ENCODE results near the gene PGAP3. TPM values are rescaled to one million over a fixed set of nuclear protein-coding genes. Genes with fewer than 3 reads are reported as not detected.
A peak's percentile ranks its signal among the peaks of the same experiment; 100 is the strongest.

Gene PGAP3
- total and polyA plus RNA-seq, 4 donors = 9.7 to 30.4 (median 25.9) TPM

- Histone ChIP-seq H3K4me3 (ENCODE audit: low read depth, low read length) (no peak overlapping the region), H3K9me3 (ENCODE audit: control insufficient read depth, insufficient read depth, low read length) (no peaks in the 10 kb centered on the region), H3K27ac (ENCODE audit: low read depth, low read length) (no peak overlapping the region), H3K36me3 (ENCODE audit: control insufficient read depth, insufficient read depth, low read length) (peaks cover 38% of the 10 kb centered on the region), H3K4me1 (ENCODE audit: control insufficient read depth, insufficient read depth, low read length) (peaks cover 68% of the 10 kb centered on the region), H3K27me3 (ENCODE audit: control insufficient read depth, insufficient read depth, low read length) (peaks cover 39% of the 10 kb centered on the region)
- 46% methylated on average over 4 of the region's 11 CpGs for WGBS (ENCODE audit: insufficient coverage)
- DNase-seq (ENCODE audit: low read depth in 4 of 6, low spot score in 6 of 6) = peak in 1 of 6 donors; percentile 64
Observed at GRCh38 chr17:39666601-39667261, 21.1 kb downstream of the PGAP3 start.

- Histone ChIP-seq H3K9me3 (ENCODE audit: control insufficient read depth, insufficient read depth, low read length) (no peaks in the 10 kb centered on the region), H3K36me3 (ENCODE audit: control insufficient read depth, insufficient read depth, low read length) (peaks cover 43% of the 10 kb centered on the region), H3K27me3 (ENCODE audit: control insufficient read depth, insufficient read depth, low read length) (peaks cover 39% of the 10 kb centered on the region), H3K27ac (ENCODE audit: low read depth, low read length) (no peak overlapping the region), H3K4me3 (ENCODE audit: low read depth, low read length) (no peak overlapping the region), H3K4me1 (ENCODE audit: control insufficient read depth, insufficient read depth, low read length) (peaks cover 67% of the 10 kb centered on the region)
- DNase-seq (ENCODE audit: low read depth in 4 of 6, low spot score in 6 of 6) = no peak
- 10% methylated on average over 2 of the region's 2 CpGs for WGBS (ENCODE audit: insufficient coverage)
Observed at GRCh38 chr17:39666231-39666600, 21.6 kb downstream of the PGAP3 start.

- Histone ChIP-seq H3K36me3 (ENCODE audit: control insufficient read depth, insufficient read depth, low read length) (peaks cover 48% of the 10 kb centered on the region), H3K4me3 (ENCODE audit: low read depth, low read length) (no peak overlapping the region), H3K27ac (ENCODE audit: low read depth, low read length) (no peak overlapping the region), H3K4me1 (ENCODE audit: control insufficient read depth, insufficient read depth, low read length) (peaks cover 65% of the 10 kb centered on the region), H3K27me3 (ENCODE audit: control insufficient read depth, insufficient read depth, low read length) (peaks cover 34% of the 10 kb centered on the region), H3K9me3 (ENCODE audit: control insufficient read depth, insufficient read depth, low read length) (no peaks in the 10 kb centered on the region)
- 37% methylated on average over 17 of the region's 17 CpGs for WGBS (ENCODE audit: insufficient coverage)
- no peak for DNase-seq (ENCODE audit: low read depth in 4 of 6, low spot score in 6 of 6)
Observed at GRCh38 chr17:39665642-39666224, 22.1 kb downstream of the PGAP3 start.

DNA sequence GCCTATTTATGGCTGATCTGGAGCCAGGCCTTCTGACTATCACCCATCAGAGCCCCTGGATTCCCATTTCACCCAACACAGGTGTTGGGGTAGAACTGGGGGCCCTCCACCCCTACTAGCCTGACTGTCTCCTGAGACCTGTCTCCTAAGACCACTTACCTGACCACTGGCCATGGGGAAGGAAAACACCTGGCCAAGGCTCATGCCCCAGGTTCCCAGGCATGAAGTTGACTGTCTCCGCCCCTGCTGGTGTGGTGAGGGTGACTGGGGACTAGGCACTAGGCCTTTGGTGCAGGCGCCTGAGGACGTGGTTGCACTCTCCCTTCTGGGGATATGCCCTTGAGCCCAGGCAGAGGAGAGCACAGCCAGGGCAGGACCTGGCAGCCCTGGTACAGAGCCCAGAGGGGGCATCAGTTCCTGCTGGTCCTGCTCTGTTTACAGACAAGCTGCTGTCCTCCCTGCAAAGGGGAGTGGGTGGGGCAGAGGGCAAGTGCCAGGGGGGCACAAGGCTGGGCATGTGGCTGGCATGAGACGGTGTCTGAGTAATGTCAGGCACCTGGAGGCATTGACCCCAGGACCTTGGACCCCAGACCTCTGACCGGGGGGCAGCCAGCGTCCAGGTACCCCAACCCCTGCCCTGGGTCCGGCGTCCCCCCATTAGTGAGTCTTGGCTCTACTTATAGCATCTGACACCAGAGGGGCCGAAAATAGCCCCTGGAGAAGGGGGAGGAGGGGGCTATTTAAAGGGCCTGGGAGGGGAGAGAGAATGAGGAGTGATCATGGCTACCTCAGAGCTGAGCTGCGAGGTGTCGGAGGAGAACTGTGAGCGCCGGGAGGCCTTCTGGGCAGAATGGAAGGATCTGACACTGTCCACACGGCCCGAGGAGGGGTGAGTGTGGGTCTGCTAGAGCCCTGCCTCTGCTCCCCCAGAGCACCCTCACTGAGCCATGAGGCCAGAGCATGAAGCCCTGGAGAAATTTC lies 23.0 kb downstream of the PGAP3 start, which contains the start of gene TCAP:
Gene TCAP, plus strand, starts transcription at position 769 of the 981 bp plus-strand sequence. Its CDS starts 11 bp downstream, at position 780.
- no peak for DNase-seq (ENCODE audit: low read depth in 4 of 6, low spot score in 6 of 6)
- H3K36me3 ChIP-seq (ENCODE audit: control insufficient read depth, insufficient read depth, low read length) = peaks cover 54% of the 10 kb centered on the region
- H3K4me3 ChIP-seq (ENCODE audit: low read depth, low read length) = no peak within 1 kb of the TSS
- no peaks in the 10 kb centered on the region for H3K9me3 ChIP-seq (ENCODE audit: control insufficient read depth, insufficient read depth, low read length)
- H3K27ac ChIP-seq (ENCODE audit: low read depth, low read length) = no peak within 1 kb of the TSS
- peaks cover 68% of the 10 kb centered on the region for H3K4me1 ChIP-seq (ENCODE audit: control insufficient read depth, insufficient read depth, low read length)
- peaks cover 26% of the 10 kb centered on the region for H3K27me3 ChIP-seq (ENCODE audit: control insufficient read depth, insufficient read depth, low read length)
- 63% methylated on average over 11 of the region's 15 CpGs for WGBS (ENCODE audit: insufficient coverage)

- no peak for DNase-seq (ENCODE audit: low read depth in 4 of 6, low spot score in 6 of 6)
- 40% methylated on average over 13 of the region's 17 CpGs for WGBS (ENCODE audit: insufficient coverage)
- peaks cover 59% of the 10 kb centered on the region for H3K36me3 ChIP-seq (ENCODE audit: control insufficient read depth, insufficient read depth, low read length)
- no peak overlapping the region for H3K27ac ChIP-seq (ENCODE audit: low read depth, low read length)
- no peaks in the 10 kb centered on the region for H3K9me3 ChIP-seq (ENCODE audit: control insufficient read depth, insufficient read depth, low read length)
- no peak overlapping the region for H3K4me3 ChIP-seq (ENCODE audit: low read depth, low read length)
- peaks cover 61% of the 10 kb centered on the region for H3K4me1 ChIP-seq (ENCODE audit: control insufficient read depth, insufficient read depth, low read length)
- peaks cover 18% of the 10 kb centered on the region for H3K27me3 ChIP-seq (ENCODE audit: control insufficient read depth, insufficient read depth, low read length)
Observed at GRCh38 chr17:39663688-39664580, 23.9 kb downstream of the PGAP3 start.

- Histone ChIP-seq H3K4me1 (ENCODE audit: control insufficient read depth, insufficient read depth, low read length) (peaks cover 55% of the 10 kb centered on the region), H3K4me3 (ENCODE audit: low read depth, low read length) (no peak overlapping the region), H3K27me3 (ENCODE audit: control insufficient read depth, insufficient read depth, low read length) (peaks cover 13% of the 10 kb centered on the region), H3K36me3 (ENCODE audit: control insufficient read depth, insufficient read depth, low read length) (peaks cover 65% of the 10 kb centered on the region), H3K9me3 (ENCODE audit: control insufficient read depth, insufficient read depth, low read length) (no peaks in the 10 kb centered on the region), H3K27ac (ENCODE audit: low read depth, low read length) (no peak overlapping the region)
- WGBS (ENCODE audit: insufficient coverage) = no CpG with 5 or more reads among the region's 4 CpGs
- no peak for DNase-seq (ENCODE audit: low read depth in 4 of 6, low spot score in 6 of 6)
Observed at GRCh38 chr17:39663340-39663687, 24.5 kb downstream of the PGAP3 start.

DNA sequence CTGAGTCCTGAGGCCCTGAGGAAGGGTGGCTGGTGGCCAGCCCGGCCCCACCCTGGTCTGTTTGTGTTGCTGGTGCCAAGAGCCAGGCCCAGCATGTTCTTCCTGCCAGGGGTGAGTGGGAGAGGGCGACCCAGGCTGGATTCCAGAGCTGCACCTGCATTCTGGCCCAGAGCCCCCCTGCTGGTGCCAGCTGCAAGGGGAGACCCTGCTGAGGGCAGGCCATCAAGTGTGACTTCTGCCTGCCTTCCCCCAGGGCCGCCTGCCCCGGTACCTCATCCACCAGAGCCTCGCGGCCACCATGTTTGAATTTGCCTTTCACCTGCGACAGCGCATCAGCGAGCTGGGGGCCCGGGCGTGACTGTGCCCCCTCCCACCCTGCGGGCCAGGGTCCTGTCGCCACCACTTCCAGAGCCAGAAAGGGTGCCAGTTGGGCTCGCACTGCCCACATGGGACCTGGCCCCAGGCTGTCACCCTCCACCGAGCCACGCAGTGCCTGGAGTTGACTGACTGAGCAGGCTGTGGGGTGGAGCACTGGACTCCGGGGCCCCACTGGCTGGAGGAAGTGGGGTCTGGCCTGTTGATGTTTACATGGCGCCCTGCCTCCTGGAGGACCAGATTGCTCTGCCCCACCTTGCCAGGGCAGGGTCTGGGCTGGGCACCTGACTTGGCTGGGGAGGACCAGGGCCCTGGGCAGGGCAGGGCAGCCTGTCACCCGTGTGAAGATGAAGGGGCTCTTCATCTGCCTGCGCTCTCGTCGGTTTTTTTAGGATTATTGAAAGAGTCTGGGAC lies 25.1 kb downstream of the PGAP3 start:
- Histone ChIP-seq H3K36me3 (ENCODE audit: control insufficient read depth, insufficient read depth, low read length) (peaks cover 71% of the 10 kb centered on the region), H3K4me1 (ENCODE audit: control insufficient read depth, insufficient read depth, low read length) (peaks cover 50% of the 10 kb centered on the region), H3K4me3 (ENCODE audit: low read depth, low read length) (no peak overlapping the region), H3K9me3 (ENCODE audit: control insufficient read depth, insufficient read depth, low read length) (no peaks in the 10 kb centered on the region), H3K27me3 (ENCODE audit: control insufficient read depth, insufficient read depth, low read length) (peaks cover 10% of the 10 kb centered on the region), H3K27ac (ENCODE audit: low read depth, low read length) (no peak overlapping the region)
- no peak for DNase-seq (ENCODE audit: low read depth in 4 of 6, low spot score in 6 of 6)
- 79% methylated on average over 19 of the region's 22 CpGs for WGBS (ENCODE audit: insufficient coverage)

GRCh38 chr17:39661744-39662541 lies 25.9 kb downstream of the PGAP3 start:
- H3K27me3 ChIP-seq (ENCODE audit: control insufficient read depth, insufficient read depth, low read length) = peaks cover 5% of the 10 kb centered on the region
- no peaks in the 10 kb centered on the region for H3K9me3 ChIP-seq (ENCODE audit: control insufficient read depth, insufficient read depth, low read length)
- peaks cover 42% of the 10 kb centered on the region for H3K4me1 ChIP-seq (ENCODE audit: control insufficient read depth, insufficient read depth, low read length)
- H3K27ac ChIP-seq (ENCODE audit: low read depth, low read length) = no peak overlapping the region
- H3K4me3 ChIP-seq (ENCODE audit: low read depth, low read length) = no peak overlapping the region
- WGBS (ENCODE audit: insufficient coverage) = 94% methylated on average over 7 of the region's 8 CpGs
- DNase-seq (ENCODE audit: low read depth in 4 of 6, low spot score in 6 of 6) = no peak
- peaks cover 79% of the 10 kb centered on the region for H3K36me3 ChIP-seq (ENCODE audit: control insufficient read depth, insufficient read depth, low read length)

All from spinal cord (tissue), 10 donors.